Endodermal cell (in vitro differentiated cells): ENCODE data around the gene TTC16. TPM values are rescaled to one million over a fixed set of nuclear protein-coding genes. Genes with fewer than 3 reads are reported as not detected.
A peak's percentile ranks its signal among the peaks of the same experiment; 100 is the strongest.

Experiments
- DNase-seq: peaks from one replicate; pipeline ENCODE4 v3.0.0-alpha.2; 2017
- H3K27ac ChIP-seq: 2 replicates; pipeline ENCODE4 v1.5.1; 2013; ENCODE audit warnings: mild to moderate bottlenecking, low read depth, low read length, moderate library complexity
- H3K27me3 ChIP-seq: 2 replicates; pipeline ENCODE4 v1.6.1; 2013; ENCODE audit warnings: mild to moderate bottlenecking, low read length, moderate library complexity; ENCODE audit not compliant: insufficient read depth, control insufficient read depth, poor library complexity, severe bottlenecking
- H3K36me3 ChIP-seq: 2 replicates; pipeline ENCODE4 v1.7.0; 2013; ENCODE audit warnings: mild to moderate bottlenecking, low read length, moderate library complexity; ENCODE audit not compliant: control insufficient read depth, insufficient read depth
- H3K4me1 ChIP-seq: one replicate; pipeline ENCODE4 v1.7.0; 2013; ENCODE audit warnings: low read length; ENCODE audit not compliant: control insufficient read depth, insufficient read depth
- H3K4me3 ChIP-seq: 2 replicates; pipeline ENCODE4 v1.5.1; 2013; ENCODE audit warnings: mild to moderate bottlenecking, low read length, moderate library complexity
- H3K9ac ChIP-seq: 2 replicates; pipeline ENCODE4 v1.6.1; 2013; ENCODE audit warnings: mild to moderate bottlenecking, low read length, moderate library complexity; ENCODE audit not compliant: poor library complexity, severe bottlenecking; ENCODE audit errors: extremely low read depth
- H3K9me3 ChIP-seq: 2 replicates; pipeline ENCODE4 v1.6.1; 2013; ENCODE audit warnings: mild to moderate bottlenecking, low read length, moderate library complexity; ENCODE audit not compliant: control insufficient read depth
- H3K27ac Mint-ChIP-seq: 2 replicates; pipeline ENCODE4 v1.8.0; 2020; ENCODE audit warnings: mixed read lengths
- H3K27me3 Mint-ChIP-seq: 2 replicates; pipeline ENCODE4 v1.8.0; 2021; ENCODE audit warnings: mild to moderate bottlenecking, mixed read lengths; ENCODE audit not compliant: insufficient read depth
- H3K36me3 Mint-ChIP-seq: 2 replicates; pipeline ENCODE4 v1.8.0; 2020; ENCODE audit warnings: low read depth, mixed read lengths
- H3K4me1 Mint-ChIP-seq: 2 replicates; pipeline ENCODE4 v1.8.0; 2020; ENCODE audit warnings: mixed read lengths
- H3K4me3 Mint-ChIP-seq: 2 replicates; pipeline ENCODE4 v1.8.0; 2020; ENCODE audit warnings: mild to moderate bottlenecking, moderate library complexity, mixed read lengths
- H3K9me3 Mint-ChIP-seq: 2 replicates; pipeline ENCODE4 v1.8.0; 2020; ENCODE audit warnings: mild to moderate bottlenecking, mixed read lengths
- WGBS, 2 experiments: methylation state at CpG; one replicate each; pipeline versions ENCODE4 v1.1.5 to v1.1.7; 2013; ENCODE audit warnings: missing lambda C conversion rate in 2 of 2, mixed read lengths in 1 of 2; ENCODE audit not compliant: insufficient coverage in 1 of 2, insufficient read length in 1 of 2; 5-methylcytosine and 5-hydroxymethylcytosine counted together
- total RNA-seq, 2 donors: library from RNA; stranded (reverse); fragmentation: NEBNext Ultra II Directional in 1 of 2; extraction: Animal tissue kit (Norgen Biotek cat#: 25700) in 1 of 2; gene quantifications; 2 replicates in 1 of 2; 3 replicates in 1 of 2; pipeline ENCODE4 v1.2.1, GENCODE V29; 2021
- TF ChIP-seq, protein P1 (sequence below): fragments of 200-600 bp; sonication (generic); conservative IDR thresholded peaks from 2 replicates; pipeline ENCODE4 v1.5.0; 2021; ENCODE audit warnings: antibody characterized with exemption, mild to moderate bottlenecking

The TTC16 gene
- total RNA-seq, 2 donors from 2014 or later: not detected

DNA sequence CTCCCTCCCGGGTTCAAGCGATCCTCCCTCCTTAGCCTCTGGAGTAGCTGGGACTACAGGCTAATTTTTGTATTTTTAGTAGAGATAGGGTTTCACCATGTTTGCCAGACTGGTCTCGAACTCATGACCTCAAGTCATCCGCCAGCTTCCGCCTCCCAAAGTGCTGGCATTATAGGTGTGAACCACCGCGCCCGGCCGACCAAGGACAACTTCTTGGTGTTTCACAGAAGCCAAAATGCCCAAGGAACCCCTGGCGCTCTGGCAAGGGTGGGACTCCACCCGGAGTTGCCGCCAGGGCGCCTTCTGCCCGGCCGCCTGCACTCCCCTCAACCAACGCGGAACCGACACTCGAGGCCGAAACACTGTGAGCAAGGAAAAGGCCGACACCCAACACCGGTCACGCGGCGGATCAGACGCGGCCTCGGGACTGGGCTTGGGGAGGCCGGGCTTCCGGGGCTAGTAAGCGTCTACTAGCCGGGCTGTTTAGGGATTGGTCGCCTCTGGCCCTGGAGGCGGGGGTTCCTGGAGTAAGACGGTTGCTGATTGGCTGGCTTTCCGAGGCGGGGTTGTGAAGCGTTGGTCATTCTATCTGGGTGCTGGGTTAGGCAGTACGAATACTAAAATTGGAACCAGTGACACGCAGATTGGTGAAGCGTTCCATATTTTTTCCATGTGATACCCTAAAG is 16.8 kb upstream of the TTC16 start:
- H3K9me3 Mint-ChIP-seq: no peaks in the 10 kb centered on the region
- no peak overlapping the region for H3K9ac ChIP-seq
- H3K27me3 Mint-ChIP-seq: no peaks in the 10 kb centered on the region
- no peaks in the 10 kb centered on the region for H3K36me3 ChIP-seq
- H3K27ac Mint-ChIP-seq: peak overlapping the region; percentile 90
- H3K4me1 ChIP-seq: no peaks in the 10 kb centered on the region
- H3K27ac ChIP-seq: no peak overlapping the region
- no peaks in the 10 kb centered on the region for H3K9me3 ChIP-seq
- peak overlapping the region; percentile 3 for H3K4me3 ChIP-seq
- peak; percentile 98 for DNase-seq
- H3K4me1 Mint-ChIP-seq: no peaks in the 10 kb centered on the region
- H3K4me3 Mint-ChIP-seq: peak overlapping the region; percentile 61
- TF ChIP-seq, protein P1, sequence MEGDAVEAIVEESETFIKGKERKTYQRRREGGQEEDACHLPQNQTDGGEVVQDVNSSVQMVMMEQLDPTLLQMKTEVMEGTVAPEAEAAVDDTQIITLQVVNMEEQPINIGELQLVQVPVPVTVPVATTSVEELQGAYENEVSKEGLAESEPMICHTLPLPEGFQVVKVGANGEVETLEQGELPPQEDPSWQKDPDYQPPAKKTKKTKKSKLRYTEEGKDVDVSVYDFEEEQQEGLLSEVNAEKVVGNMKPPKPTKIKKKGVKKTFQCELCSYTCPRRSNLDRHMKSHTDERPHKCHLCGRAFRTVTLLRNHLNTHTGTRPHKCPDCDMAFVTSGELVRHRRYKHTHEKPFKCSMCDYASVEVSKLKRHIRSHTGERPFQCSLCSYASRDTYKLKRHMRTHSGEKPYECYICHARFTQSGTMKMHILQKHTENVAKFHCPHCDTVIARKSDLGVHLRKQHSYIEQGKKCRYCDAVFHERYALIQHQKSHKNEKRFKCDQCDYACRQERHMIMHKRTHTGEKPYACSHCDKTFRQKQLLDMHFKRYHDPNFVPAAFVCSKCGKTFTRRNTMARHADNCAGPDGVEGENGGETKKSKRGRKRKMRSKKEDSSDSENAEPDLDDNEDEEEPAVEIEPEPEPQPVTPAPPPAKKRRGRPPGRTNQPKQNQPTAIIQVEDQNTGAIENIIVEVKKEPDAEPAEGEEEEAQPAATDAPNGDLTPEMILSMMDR: peak; percentile 49
- H3K27me3 ChIP-seq: no peaks in the 10 kb centered on the region
- H3K36me3 Mint-ChIP-seq: no peaks in the 10 kb centered on the region
- 42 to 55% methylated on average over 30 to 41 of the region's 41 CpGs for WGBS, 2 experiments

- 88 to 95% methylated on average over 2 of the region's 2 CpGs for WGBS, 2 experiments
- no peaks in the 10 kb centered on the region for H3K9me3 Mint-ChIP-seq
Measured at GRCh38 chr9:127700140-127700539, 15.7 kb upstream of the TTC16 start.

GRCh38 chr9:127700594-127701255 is 15.2 kb upstream of the TTC16 start:
- no peak overlapping the region for H3K9ac ChIP-seq
- H3K4me1 ChIP-seq: no peaks in the 10 kb centered on the region
- no peaks in the 10 kb centered on the region for H3K27me3 Mint-ChIP-seq
- no peaks in the 10 kb centered on the region for H3K27me3 ChIP-seq
- H3K4me3 ChIP-seq: no peak overlapping the region
- H3K9me3 Mint-ChIP-seq: no peaks in the 10 kb centered on the region
- TF ChIP-seq, protein P1: no peak
- no peak for DNase-seq
- no peak overlapping the region for H3K4me3 Mint-ChIP-seq
- no peaks in the 10 kb centered on the region for H3K4me1 Mint-ChIP-seq
- H3K9me3 ChIP-seq: no peaks in the 10 kb centered on the region
- H3K36me3 Mint-ChIP-seq: no peaks in the 10 kb centered on the region
- no peak overlapping the region for H3K27ac ChIP-seq
- H3K36me3 ChIP-seq: no peaks in the 10 kb centered on the region
- WGBS, 2 experiments: 85 to 89% methylated on average over 5 of the region's 5 CpGs
- no peak overlapping the region for H3K27ac Mint-ChIP-seq

More at GRCh38 chr9:127700140-127700539, 15.7 kb upstream of the TTC16 start:
- TF ChIP-seq, protein P1: no peak
- no peak overlapping the region for H3K27ac ChIP-seq
- H3K36me3 ChIP-seq: no peaks in the 10 kb centered on the region
- no peaks in the 10 kb centered on the region for H3K27me3 ChIP-seq
- no peaks in the 10 kb centered on the region for H3K27me3 Mint-ChIP-seq
- H3K9ac ChIP-seq: no peak overlapping the region
- no peak for DNase-seq
- H3K4me3 Mint-ChIP-seq: no peak overlapping the region
- no peaks in the 10 kb centered on the region for H3K9me3 ChIP-seq
- no peaks in the 10 kb centered on the region for H3K4me1 Mint-ChIP-seq
- H3K4me3 ChIP-seq: no peak overlapping the region
- H3K27ac Mint-ChIP-seq: no peak overlapping the region
- no peaks in the 10 kb centered on the region for H3K4me1 ChIP-seq
- H3K36me3 Mint-ChIP-seq: no peaks in the 10 kb centered on the region
